Activated naive CD8-positive, alpha-beta T cell (primary cell): Measurements from ENCODE around the gene IFNE.

ENCODE experiments used
- H3K27ac Mint-ChIP-seq: one replicate; pipeline ENCODE4 v1.8.0; 2021; ENCODE audit warnings: mixed read lengths
- H3K27me3 Mint-ChIP-seq: one replicate; pipeline ENCODE4 v1.8.0; 2021; ENCODE audit warnings: mixed read lengths
- H3K36me3 Mint-ChIP-seq: one replicate; pipeline ENCODE4 v1.8.0; 2021; ENCODE audit warnings: mixed read lengths
- H3K4me1 Mint-ChIP-seq: one replicate; pipeline ENCODE4 v1.8.0; 2021; ENCODE audit warnings: low read depth, mixed read lengths
- H3K4me3 Mint-ChIP-seq: one replicate; pipeline ENCODE4 v1.8.0; 2021; ENCODE audit warnings: mild to moderate bottlenecking, mixed read lengths
- H3K9me3 Mint-ChIP-seq: one replicate; pipeline ENCODE4 v1.8.0; 2021; ENCODE audit warnings: low read depth, mixed read lengths

The IFNE gene

DNA sequence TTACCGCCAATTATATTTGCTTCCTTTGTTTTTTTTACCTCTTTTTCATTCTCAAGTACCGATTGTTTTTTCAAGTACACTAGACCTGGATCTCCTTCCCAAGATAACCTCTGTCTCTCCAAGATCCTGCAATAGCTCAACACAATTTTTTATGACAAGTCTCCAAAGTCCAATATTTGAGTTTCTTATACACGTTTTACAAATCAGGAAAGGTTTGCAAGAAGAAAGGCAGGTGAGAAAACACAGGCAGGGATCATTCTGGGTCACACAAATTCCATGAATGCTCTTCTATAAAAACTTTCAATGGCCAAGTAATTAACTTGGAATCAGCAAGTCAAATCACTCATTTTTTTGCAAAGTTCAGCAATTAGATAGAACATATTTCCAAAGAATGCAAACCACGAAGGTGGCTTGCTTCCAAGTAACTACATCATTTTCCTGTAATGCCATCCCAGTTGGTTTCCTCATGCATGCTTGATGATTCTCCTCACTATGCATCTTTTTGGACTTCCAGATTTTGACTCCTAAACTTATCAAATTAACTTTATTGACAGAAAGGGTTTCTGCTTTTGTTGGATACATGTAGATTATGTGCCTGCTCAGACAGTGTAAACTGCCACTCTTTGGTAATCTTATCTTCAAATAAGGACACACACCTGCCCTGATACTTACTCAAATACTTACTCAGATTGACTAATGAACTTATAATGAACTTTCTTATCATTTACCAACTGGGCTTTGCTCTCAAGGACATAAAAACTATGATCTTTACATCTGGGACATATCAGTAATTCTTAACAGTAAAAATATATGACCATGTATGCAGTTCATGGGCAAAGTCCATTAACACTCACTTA, 24.7 kb upstream of the IFNE start:
- Mint-ChIP-seq H3K27me3 (no peaks in the 10 kb centered on the region), H3K36me3 (peaks cover 3% of the 10 kb centered on the region), H3K4me1 (peaks cover 3% of the 10 kb centered on the region), H3K4me3 (no peak overlapping the region), H3K27ac (no peak overlapping the region), H3K9me3 (no peaks in the 10 kb centered on the region)

DNA sequence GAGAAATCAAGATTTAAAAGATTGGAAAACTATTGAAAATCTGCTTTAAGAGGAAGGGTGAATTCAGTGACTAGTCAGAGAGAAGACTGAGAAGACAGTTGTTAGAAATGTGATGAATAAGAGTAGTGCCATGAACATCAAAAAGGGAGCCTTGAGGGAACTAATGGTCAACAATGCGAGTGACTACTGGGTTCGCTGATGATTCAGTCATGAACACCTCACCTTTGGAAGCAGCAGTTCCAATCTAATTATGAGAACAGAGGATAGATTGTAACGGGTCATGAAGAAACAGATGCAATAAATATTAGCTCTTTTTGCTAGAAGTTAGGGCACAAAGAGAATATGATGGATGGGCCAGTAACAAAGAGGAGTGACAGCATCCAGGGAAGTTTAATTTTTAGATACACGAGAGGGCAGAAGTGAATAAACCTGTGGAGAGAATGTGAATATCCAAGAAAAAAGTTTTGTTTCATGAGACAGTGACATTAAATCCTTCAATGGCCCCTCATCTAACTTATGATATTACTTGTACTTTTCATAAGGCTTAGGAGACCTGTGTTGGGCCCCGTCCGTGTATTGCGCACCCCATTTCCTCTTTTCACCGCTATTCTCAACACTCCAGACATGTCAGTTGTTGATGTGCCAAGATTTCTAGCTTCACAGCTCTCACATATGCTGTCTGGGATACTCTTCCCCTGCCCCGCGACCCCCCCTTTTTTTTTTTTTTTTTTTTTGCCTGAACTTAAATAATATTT, 23.5 kb upstream of the IFNE start:
- H3K4me1 Mint-ChIP-seq, result no peaks in the 10 kb centered on the region
- H3K27ac Mint-ChIP-seq, result no peak overlapping the region
- H3K36me3 Mint-ChIP-seq, result no peaks in the 10 kb centered on the region
- H3K4me3 Mint-ChIP-seq, result no peak overlapping the region
- H3K9me3 Mint-ChIP-seq, result no peaks in the 10 kb centered on the region
- H3K27me3 Mint-ChIP-seq, result no peaks in the 10 kb centered on the region

GRCh38 chr9:21504894-21505293, 22.8 kb upstream of the IFNE start:
- H3K4me3 Mint-ChIP-seq, result no peak overlapping the region
- no peaks in the 10 kb centered on the region for H3K9me3 Mint-ChIP-seq
- no peaks in the 10 kb centered on the region for H3K36me3 Mint-ChIP-seq
- no peaks in the 10 kb centered on the region for H3K4me1 Mint-ChIP-seq
- no peaks in the 10 kb centered on the region for H3K27me3 Mint-ChIP-seq
- no peak overlapping the region for H3K27ac Mint-ChIP-seq

- Mint-ChIP-seq H3K9me3 (no peaks in the 10 kb centered on the region), H3K4me1 (no peaks in the 10 kb centered on the region), H3K4me3 (no peak overlapping the region), H3K36me3 (no peaks in the 10 kb centered on the region), H3K27me3 (no peaks in the 10 kb centered on the region), H3K27ac (no peak overlapping the region)
Observed at GRCh38 chr9:21504113-21504512, 22.0 kb upstream of the IFNE start.

DNA sequence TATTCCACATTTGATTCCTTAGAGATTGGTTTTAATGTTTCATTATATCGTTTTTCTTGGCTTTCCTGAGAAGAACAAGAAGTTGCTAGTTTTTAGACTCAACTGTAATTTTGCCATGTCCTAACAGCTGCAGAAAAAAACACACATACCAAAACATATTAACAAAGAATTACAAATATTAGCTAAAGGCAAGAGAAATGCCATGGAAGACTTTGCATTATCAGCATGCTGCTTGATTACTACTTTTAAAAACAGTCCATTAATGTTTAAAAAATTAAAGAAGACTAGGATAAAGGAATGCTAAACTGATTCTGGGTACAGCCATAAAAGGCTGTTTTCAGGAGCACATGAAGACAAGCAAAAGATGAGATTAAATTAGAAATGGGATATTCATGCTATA, 20.5 kb upstream of the IFNE start:
- Mint-ChIP-seq H3K27ac (no peak overlapping the region), H3K4me3 (no peak overlapping the region), H3K4me1 (no peaks in the 10 kb centered on the region), H3K36me3 (no peaks in the 10 kb centered on the region), H3K9me3 (no peaks in the 10 kb centered on the region), H3K27me3 (no peaks in the 10 kb centered on the region)

DNA sequence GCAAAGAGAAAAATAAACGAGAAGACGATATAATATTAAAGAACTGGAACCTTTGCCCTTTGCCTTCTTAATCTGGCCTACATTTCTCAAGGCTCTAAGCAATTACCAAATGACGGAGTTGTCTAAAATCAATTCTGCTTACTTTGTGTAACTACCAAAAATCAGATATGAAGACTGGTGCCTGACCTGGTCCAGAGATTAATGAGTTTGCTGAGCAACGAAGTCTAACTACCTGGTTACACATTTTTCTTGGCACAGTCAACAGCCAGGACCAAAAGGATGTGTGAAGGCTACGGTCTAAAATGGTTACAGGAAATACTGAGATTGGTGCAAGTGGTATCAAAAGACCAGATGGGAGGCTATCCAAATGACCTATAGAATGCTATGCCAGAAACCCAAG, 17.8 kb upstream of the IFNE start:
- Mint-ChIP-seq H3K9me3 (no peaks in the 10 kb centered on the region), H3K27ac (no peak overlapping the region), H3K4me3 (no peak overlapping the region), H3K36me3 (peaks cover 3% of the 10 kb centered on the region), H3K27me3 (no peaks in the 10 kb centered on the region), H3K4me1 (peaks cover 3% of the 10 kb centered on the region)

GRCh38 chr9:21491756-21492155, 9.6 kb upstream of the IFNE start:
- H3K27me3 Mint-ChIP-seq, result no peaks in the 10 kb centered on the region
- H3K4me1 Mint-ChIP-seq, result peaks cover 5% of the 10 kb centered on the region
- no peaks in the 10 kb centered on the region for H3K9me3 Mint-ChIP-seq
- H3K4me3 Mint-ChIP-seq, result no peak overlapping the region
- H3K27ac Mint-ChIP-seq, result no peak overlapping the region
- peaks cover 5% of the 10 kb centered on the region for H3K36me3 Mint-ChIP-seq

- peaks cover 2% of the 10 kb centered on the region for H3K4me1 Mint-ChIP-seq
- no peak overlapping the region for H3K4me3 Mint-ChIP-seq
- peaks cover 8% of the 10 kb centered on the region for H3K9me3 Mint-ChIP-seq
- H3K27ac Mint-ChIP-seq, result no peak overlapping the region
- H3K36me3 Mint-ChIP-seq, result peaks cover 7% of the 10 kb centered on the region
- peaks cover 1% of the 10 kb centered on the region for H3K27me3 Mint-ChIP-seq
Observed at GRCh38 chr9:21481470-21482056, 550 bp downstream of the IFNE start.

DNA sequence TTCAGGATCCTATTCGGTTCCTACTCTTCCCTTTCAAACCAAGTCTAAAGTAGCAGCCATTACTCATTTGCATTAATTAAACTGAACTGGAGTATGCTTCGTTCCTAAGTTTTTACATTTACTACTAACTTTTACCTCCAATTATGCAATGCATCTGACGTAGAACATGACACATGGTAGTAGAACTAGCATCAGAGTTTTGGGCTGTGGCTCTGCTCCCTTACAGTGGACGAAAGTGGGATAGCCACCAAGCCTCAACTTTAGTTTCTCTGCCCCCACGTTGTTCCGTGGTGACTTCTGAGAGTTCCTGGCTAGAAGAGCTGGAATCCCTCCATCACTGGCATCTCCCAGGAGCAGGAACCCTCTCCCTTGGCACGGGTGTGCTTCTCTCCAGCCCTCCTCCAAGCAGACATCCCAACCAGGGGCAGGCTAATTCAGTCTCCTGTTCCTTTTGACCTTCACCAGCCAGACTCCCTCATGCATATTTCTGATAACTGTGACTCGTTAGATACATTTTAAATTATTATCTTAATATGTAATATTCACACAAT, 2.9 kb downstream of the IFNE start:
- H3K4me3 Mint-ChIP-seq, result no peak overlapping the region

DNA sequence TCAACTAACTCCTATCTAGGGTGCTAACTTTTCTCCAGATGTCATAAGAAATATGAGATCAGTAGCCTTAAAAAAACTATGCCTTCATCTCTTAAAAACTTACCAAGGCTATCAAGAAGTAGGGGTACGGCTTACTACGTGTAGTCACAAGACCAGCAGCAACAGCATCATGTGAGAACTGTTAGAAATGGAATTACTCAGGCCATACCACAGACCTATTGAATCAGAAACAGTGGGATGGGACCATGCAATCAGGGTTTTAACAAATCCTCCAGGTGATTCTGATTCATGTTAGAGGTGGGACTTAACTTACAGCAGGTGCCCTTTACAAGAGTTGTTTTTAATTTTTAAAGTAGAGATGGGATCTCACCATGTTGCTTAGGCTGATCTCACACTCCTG, 4.6 kb downstream of the IFNE start:
- no peak overlapping the region for H3K27ac Mint-ChIP-seq
- peaks cover 2% of the 10 kb centered on the region for H3K4me1 Mint-ChIP-seq
- no peaks in the 10 kb centered on the region for H3K9me3 Mint-ChIP-seq
- no peaks in the 10 kb centered on the region for H3K36me3 Mint-ChIP-seq
- H3K27me3 Mint-ChIP-seq, result peaks cover 1% of the 10 kb centered on the region
- no peak overlapping the region for H3K4me3 Mint-ChIP-seq

More for the DNA sequence above, 2.9 kb downstream of the IFNE start:
- H3K27me3 Mint-ChIP-seq, result peaks cover 1% of the 10 kb centered on the region
- no peaks in the 10 kb centered on the region for H3K36me3 Mint-ChIP-seq
- peaks cover 2% of the 10 kb centered on the region for H3K4me1 Mint-ChIP-seq
- no peaks in the 10 kb centered on the region for H3K9me3 Mint-ChIP-seq
- no peak overlapping the region for H3K27ac Mint-ChIP-seq

DNA sequence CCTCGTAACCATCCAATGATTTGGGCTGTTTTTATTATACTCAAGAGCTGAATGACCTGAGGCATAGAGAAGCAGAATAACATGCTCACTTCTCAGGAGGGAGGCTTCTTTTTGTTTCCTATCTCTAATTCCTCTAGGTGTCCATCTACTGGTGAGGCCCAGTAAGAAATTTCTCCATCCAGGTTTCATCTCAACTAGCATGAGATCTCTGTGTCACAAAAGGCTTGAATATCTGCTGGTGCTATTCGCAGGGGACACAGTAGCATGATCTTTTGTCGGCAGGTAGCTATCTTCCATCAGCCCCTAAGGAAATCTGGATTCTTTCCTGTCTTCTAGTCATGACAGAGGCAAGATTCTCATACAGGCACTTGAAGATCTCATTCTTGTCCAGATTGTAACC, 8.9 kb downstream of the IFNE start:
- no peaks in the 10 kb centered on the region for H3K9me3 Mint-ChIP-seq
- H3K4me1 Mint-ChIP-seq, result peaks cover 2% of the 10 kb centered on the region
- H3K27ac Mint-ChIP-seq, result no peak overlapping the region
- H3K4me3 Mint-ChIP-seq, result no peak overlapping the region
- no peaks in the 10 kb centered on the region for H3K27me3 Mint-ChIP-seq
- H3K36me3 Mint-ChIP-seq, result no peaks in the 10 kb centered on the region

DNA sequence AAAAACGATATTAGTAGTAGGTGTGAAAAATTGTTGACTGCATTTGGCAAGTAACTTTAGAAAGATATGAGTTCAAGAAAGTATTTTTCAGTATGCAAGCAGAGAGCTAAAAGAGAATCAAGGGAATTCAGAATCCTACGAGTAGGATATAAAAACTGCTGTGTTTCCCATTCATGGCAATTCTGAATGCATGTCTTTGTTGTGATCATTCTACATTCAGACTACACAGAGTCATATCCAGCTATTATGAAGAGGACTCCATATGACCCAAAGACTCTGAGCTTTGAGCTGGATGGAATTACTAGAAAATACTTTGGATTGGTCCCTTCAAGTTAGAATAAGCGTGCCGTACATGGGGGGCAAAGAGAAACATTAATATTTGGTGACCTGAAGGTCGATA, 12.0 kb downstream of the IFNE start:
- H3K4me3 Mint-ChIP-seq, result no peak overlapping the region
- H3K27me3 Mint-ChIP-seq, result no peaks in the 10 kb centered on the region
- H3K36me3 Mint-ChIP-seq, result no peaks in the 10 kb centered on the region
- H3K4me1 Mint-ChIP-seq, result peaks cover 3% of the 10 kb centered on the region
- H3K27ac Mint-ChIP-seq, result no peak overlapping the region
- H3K9me3 Mint-ChIP-seq, result no peaks in the 10 kb centered on the region

- no peak overlapping the region for H3K4me3 Mint-ChIP-seq
- no peak overlapping the region for H3K27ac Mint-ChIP-seq
- peaks cover 8% of the 10 kb centered on the region for H3K9me3 Mint-ChIP-seq
- peaks cover 3% of the 10 kb centered on the region for H3K27me3 Mint-ChIP-seq
- peaks cover 3% of the 10 kb centered on the region for H3K4me1 Mint-ChIP-seq
- peaks cover 12% of the 10 kb centered on the region for H3K36me3 Mint-ChIP-seq
Observed at GRCh38 chr9:21465859-21466518, 16.1 kb downstream of the IFNE start.

DNA sequence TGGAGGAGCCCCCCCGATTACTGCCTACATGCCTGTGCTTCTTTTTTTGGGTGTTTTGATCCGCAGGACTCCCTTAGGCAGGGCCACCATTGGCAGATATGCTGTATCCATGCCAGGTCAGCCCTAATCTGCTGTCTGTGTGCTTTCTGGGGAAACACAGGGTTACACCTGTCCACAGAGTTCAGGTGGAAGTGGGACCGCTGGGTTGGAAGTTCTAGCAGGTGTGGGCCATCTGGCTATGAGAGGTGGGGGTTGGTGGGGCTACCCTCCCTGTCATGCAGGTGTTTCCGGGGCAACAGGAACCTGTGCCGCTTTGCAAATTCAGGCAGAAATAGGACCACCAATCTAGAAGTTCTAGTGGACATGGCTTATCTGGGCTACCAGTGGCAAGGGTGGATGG, 17.0 kb downstream of the IFNE start:
- H3K4me1 Mint-ChIP-seq, result peaks cover 3% of the 10 kb centered on the region
- H3K27me3 Mint-ChIP-seq, result peaks cover 5% of the 10 kb centered on the region
- H3K9me3 Mint-ChIP-seq, result peaks cover 8% of the 10 kb centered on the region
- peaks cover 12% of the 10 kb centered on the region for H3K36me3 Mint-ChIP-seq
- no peak overlapping the region for H3K4me3 Mint-ChIP-seq
- H3K27ac Mint-ChIP-seq, result no peak overlapping the region

DNA sequence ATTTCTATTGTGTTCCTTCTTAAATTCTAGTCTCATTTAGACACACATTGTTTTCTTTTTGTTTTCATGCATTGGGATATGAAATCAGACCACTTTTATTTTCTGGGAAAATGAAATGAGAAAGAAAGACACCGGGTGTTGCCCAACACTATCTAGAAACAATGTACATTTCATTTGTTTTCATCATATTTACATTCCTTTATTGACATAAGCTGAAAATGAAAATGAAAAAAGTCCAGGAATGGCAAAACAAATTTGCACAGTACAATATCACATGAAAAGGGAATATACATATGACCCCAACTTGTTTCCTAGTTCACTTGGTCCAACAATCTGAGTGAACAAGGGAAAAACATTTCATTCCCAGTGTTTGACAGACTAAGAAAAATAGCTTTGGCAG, 20.7 kb downstream of the IFNE start:
- Mint-ChIP-seq H3K4me1 (peaks cover 3% of the 10 kb centered on the region), H3K4me3 (no peak overlapping the region), H3K36me3 (peaks cover 12% of the 10 kb centered on the region), H3K27me3 (peaks cover 5% of the 10 kb centered on the region), H3K27ac (no peak overlapping the region), H3K9me3 (peaks cover 8% of the 10 kb centered on the region)
